Neutrophil (primary cell): Measurements from ENCODE around the gene RPS6KC1.
"Not testable (repeated sequence)": the region's sequence is repeated elsewhere in the genome, so short reads cannot be mapped to it uniquely, and the experiment has no call there.

Source experiments
- H3K27ac ChIP-seq: fragments of 200-600 bp; sonication (generic); 2 replicates; pipeline ENCODE4 v1.5.1; 2016; ENCODE audit warnings: mild to moderate bottlenecking, moderate library complexity
- H3K27me3 ChIP-seq: fragments of 200-600 bp; sonication (generic); 2 replicates; pipeline ENCODE4 v1.6.0; 2016; ENCODE audit warnings: mild to moderate bottlenecking
- H3K36me3 ChIP-seq: fragments of 200-600 bp; sonication (generic); 2 replicates; pipeline ENCODE4 v1.5.1; 2017
- H3K4me1 ChIP-seq, 2 experiments: fragments of 200-600 bp in 1 of 2; sonication (generic) in 1 of 2; 1 replicate in 1 of 2; 2 replicates in 1 of 2; pipeline versions ENCODE4 v1.5.1 to v1.6.1; 2013 to 2016; ENCODE audit warnings: low read depth in 1 of 2, low read length in 1 of 2, mild to moderate bottlenecking in 1 of 2, moderate library complexity in 1 of 2; ENCODE audit not compliant: control insufficient read depth in 1 of 2, insufficient read depth in 1 of 2
- H3K4me3 ChIP-seq, 2 experiments: fragments of 200-600 bp in 1 of 2; sonication (generic) in 1 of 2; 1 replicate in 1 of 2; 2 replicates in 1 of 2; pipeline ENCODE4 v1.5.1; 2013 to 2016; ENCODE audit warnings: low read depth in 1 of 2, low read length in 1 of 2, mild to moderate bottlenecking in 1 of 2, moderate library complexity in 1 of 2
- H3K9me3 ChIP-seq: fragments of 200-600 bp; sonication (generic); 2 replicates; pipeline ENCODE4 v1.5.1; 2016
- TF ChIP-seq, protein P1 (sequence below): fragments of 200-600 bp; sonication (generic); IDR thresholded peaks from 2 replicates; pipeline ENCODE4 v1.5.1; 2016; ENCODE audit warnings: antibody characterized with exemption

RPS6KC1 gene

DNA sequence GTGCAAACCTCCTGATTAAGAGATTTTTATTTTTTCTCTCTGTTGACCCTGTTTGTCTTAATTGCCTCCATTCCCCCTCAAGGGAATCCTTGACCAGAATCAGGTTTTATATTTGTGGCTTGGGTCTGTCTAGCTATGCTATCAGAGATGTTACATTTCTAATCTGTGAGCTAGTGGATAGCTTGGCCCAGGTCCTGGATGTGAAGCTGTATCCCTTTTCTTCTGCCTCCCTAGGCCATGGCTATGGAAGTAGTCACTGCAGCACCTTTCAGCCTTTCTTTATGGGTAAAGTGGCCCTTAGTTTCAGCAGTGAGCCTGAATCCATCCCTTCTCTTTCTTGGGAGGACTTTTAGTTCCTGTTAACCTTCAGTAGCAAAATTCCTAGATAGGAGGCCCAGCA, 18.4 kb upstream of the RPS6KC1 start:
- Histone ChIP-seq H3K36me3 (no peaks in the 10 kb centered on the region), H3K4me1 (no peaks in the 10 kb centered on the region), H3K4me3 (no peak overlapping the region), H3K27ac (no peak overlapping the region), H3K9me3 (no peaks in the 10 kb centered on the region), H3K27me3 (peaks cover 21% of the 10 kb centered on the region)
- TF ChIP-seq, protein P1, sequence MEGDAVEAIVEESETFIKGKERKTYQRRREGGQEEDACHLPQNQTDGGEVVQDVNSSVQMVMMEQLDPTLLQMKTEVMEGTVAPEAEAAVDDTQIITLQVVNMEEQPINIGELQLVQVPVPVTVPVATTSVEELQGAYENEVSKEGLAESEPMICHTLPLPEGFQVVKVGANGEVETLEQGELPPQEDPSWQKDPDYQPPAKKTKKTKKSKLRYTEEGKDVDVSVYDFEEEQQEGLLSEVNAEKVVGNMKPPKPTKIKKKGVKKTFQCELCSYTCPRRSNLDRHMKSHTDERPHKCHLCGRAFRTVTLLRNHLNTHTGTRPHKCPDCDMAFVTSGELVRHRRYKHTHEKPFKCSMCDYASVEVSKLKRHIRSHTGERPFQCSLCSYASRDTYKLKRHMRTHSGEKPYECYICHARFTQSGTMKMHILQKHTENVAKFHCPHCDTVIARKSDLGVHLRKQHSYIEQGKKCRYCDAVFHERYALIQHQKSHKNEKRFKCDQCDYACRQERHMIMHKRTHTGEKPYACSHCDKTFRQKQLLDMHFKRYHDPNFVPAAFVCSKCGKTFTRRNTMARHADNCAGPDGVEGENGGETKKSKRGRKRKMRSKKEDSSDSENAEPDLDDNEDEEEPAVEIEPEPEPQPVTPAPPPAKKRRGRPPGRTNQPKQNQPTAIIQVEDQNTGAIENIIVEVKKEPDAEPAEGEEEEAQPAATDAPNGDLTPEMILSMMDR = no peak

DNA sequence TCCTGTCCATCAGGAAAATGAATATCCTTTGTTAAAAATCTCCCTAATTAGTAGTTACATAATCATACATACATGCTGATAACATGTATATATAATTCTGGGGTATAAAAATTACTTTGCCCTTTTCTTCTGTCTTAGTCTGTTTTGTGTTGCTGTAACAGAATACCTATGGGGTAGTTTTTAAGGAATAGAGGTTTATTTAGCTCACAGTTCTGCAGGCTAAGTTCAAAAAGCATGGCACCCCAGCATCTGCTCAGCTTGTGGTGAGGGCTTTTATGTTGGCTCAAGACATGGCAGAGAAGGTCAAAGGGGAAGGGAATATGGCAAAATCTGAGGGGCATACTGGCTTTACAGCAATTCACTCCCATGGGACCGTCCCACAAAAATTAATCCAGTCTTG, 16.3 kb upstream of the RPS6KC1 start:
- Histone ChIP-seq H3K4me1 (no peaks in the 10 kb centered on the region), H3K9me3 (no peaks in the 10 kb centered on the region), H3K36me3 (no peaks in the 10 kb centered on the region), H3K4me3 (no peak overlapping the region), H3K27ac (no peak overlapping the region), H3K27me3 (peaks cover 6% of the 10 kb centered on the region)
- TF ChIP-seq, protein P1 = no peak

DNA sequence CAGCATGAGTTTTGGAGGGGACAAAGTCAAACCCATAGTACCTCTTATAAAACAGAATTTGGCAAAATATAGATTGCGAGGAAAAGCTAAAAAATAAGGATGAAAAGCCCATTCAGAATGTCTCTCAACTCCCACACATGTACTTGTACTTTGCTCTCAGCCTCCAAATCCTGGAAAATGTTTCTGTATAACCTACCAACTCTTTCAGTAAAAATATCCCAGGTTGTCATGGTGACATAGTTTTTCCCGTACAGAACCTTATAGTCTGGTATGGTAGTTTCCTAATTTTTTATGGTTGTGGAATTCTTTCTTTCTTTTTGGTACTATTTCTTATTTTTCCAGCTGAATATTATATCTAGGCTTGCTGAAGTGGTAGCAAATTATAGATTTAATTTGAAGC, 15.5 kb upstream of the RPS6KC1 start:
- Histone ChIP-seq H3K36me3 (no peaks in the 10 kb centered on the region), H3K4me1 (no peaks in the 10 kb centered on the region), H3K27me3 (no peaks in the 10 kb centered on the region), H3K27ac (no peak overlapping the region), H3K4me3 (no peak overlapping the region), H3K9me3 (no peaks in the 10 kb centered on the region)
- TF ChIP-seq, protein P1 = no peak

DNA sequence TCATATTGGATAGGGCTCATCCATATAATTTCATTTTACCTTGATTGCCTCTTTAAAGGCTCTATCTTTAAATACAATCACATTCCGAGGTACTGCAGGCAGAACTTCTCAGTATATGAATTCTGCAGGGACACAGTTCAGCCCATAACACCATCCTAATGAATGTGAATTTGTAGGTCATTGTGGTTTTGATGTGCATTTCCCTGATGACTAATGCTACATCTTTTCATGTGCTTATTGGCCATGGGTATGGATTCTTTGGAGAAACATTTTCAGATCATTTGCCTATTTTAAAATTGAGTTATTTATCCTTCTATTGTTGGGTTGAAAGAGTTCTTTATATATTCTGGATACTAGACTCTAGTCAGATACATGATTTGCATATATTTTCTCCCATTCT, 9.6 kb upstream of the RPS6KC1 start:
- no peak overlapping the region for H3K27ac ChIP-seq
- TF ChIP-seq, protein P1 = no peak
- no peaks in the 10 kb centered on the region for H3K36me3 ChIP-seq
- no peak overlapping the region for H3K4me3 ChIP-seq
- H3K27me3 ChIP-seq = no peaks in the 10 kb centered on the region
- no peaks in the 10 kb centered on the region for H3K4me1 ChIP-seq
- H3K9me3 ChIP-seq = no peaks in the 10 kb centered on the region

DNA sequence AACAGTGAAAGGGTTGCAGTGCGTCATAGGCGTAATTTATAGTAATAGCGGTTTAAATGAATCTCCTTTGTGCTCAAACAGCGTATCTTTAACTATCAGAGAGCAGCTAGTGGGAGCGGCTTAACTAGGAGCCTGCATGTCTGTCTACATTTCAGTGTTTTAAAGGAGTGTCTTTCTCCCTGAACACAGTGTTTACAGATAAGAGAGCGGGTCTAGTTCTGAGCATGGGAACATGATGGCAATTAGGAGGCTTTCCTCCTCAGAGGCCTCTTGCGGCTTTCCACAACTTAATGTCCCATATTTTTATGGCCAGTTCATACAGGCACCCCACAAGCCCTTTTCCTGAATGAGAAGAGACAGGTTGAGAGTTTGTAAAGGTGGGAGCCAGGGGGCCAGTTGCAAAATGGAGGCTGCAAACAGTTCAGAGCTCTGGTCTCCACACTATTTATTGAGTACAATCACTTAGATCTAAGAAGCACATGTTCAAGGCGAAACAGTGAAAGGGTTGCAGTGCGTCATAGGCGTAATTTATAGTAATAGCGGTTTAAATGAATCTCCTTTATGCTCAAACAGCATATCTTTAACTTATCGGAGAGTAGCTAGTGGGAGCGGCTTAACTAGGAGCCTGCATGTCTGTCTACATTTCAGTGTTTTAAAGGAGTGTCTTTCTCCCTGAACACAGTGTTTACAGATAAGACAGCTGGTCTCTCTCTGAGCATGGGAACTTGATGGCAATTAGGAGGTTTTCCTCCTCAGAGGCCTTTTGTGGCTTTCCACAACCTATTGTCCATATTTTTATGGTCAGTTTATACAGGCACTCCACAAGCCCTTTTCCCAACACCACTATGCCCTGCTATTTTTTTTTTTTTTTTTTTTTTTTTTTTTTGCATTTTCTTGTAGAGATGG, 5.5 kb upstream of the RPS6KC1 start:
- H3K4me3 ChIP-seq, H3K36me3 ChIP-seq, H3K4me1 ChIP-seq, H3K9me3 ChIP-seq, H3K27ac ChIP-seq: not testable (repeated sequence)
- H3K27me3 ChIP-seq = peaks cover 20% of the 10 kb centered on the region

DNA sequence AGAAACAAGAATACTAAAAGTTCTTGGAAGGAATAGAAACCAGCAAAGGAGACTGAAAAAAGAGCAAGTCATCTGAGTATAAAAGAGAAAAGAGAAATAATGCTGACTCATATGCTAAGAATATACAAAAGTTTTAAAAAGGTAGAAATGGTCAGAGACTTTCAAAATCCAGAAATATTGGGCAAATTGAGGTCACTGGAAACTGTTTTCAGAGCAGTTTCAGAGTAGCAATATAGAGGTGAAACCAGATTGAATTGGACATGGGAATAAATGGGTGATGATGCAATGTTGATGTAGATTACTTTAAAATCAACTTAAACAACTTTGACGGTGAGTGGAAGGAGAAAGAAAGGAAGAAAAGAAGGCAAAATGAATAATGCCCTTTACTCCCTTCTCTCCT, 1.8 kb upstream of the RPS6KC1 start:
- Histone ChIP-seq H3K27me3 (peaks cover 20% of the 10 kb centered on the region), H3K36me3 (no peaks in the 10 kb centered on the region), H3K9me3 (no peaks in the 10 kb centered on the region), H3K4me1 (peaks cover 15% of the 10 kb centered on the region in 2 experiments), H3K27ac (no peak overlapping the region), H3K4me3 (no peak overlapping the region)
- TF ChIP-seq, protein P1 = no peak
